ENCODE measurements around the gene NSUN2.
"Not testable (repeated sequence)": the region's sequence is repeated elsewhere in the genome, so short reads cannot be mapped to it uniquely, and the experiment has no call there.

NSUN2 gene

GRCh38 chr5:6632888-6633468 lies at the start of gene NSUN2, which contains the start of gene SRD5A1:
TSS of gene NSUN2 (minus strand) at chr5:6633044. CDS start at chr5:6632979, 65 bp downstream.
TSS of gene SRD5A1 (plus strand) at chr5:6633440. CDS start at chr5:6633577, 137 bp downstream.
- in situ Hi-C loops (cut with MboI; ENCODE audit: low sequenced_read_pairs) = no loop called here

- in situ Hi-C loops (cut with MboI; ENCODE audit: low sequenced_read_pairs) = no loop called here
These were observed 49.4 kb upstream of the NSUN2 start for GRCh38 chr5:6682239-6682638.

GRCh38 chr5:6681682-6682081 lies 48.8 kb upstream of the NSUN2 start:
- in situ Hi-C loops (cut with MboI; ENCODE audit: low sequenced_read_pairs) = no loop called here

- in situ Hi-C loops (cut with MboI; ENCODE audit: low sequenced_read_pairs) = no loop called here
These were observed 48.1 kb upstream of the NSUN2 start for GRCh38 chr5:6680922-6681321.

GRCh38 chr5:6678385-6678784 lies 45.5 kb upstream of the NSUN2 start:
- in situ Hi-C loops (cut with MboI; ENCODE audit: low sequenced_read_pairs) = no loop called here

- in situ Hi-C loops (cut with MboI; ENCODE audit: low sequenced_read_pairs) = no loop called here
These were observed 43.9 kb upstream of the NSUN2 start for GRCh38 chr5:6676702-6677101.

GRCh38 chr5:6675784-6676491 lies 43.1 kb upstream of the NSUN2 start:
- in situ Hi-C loops (cut with MboI; ENCODE audit: low sequenced_read_pairs) = no loop called here

GRCh38 chr5:6674886-6675285 lies 42.0 kb upstream of the NSUN2 start:
- in situ Hi-C loops (cut with MboI; ENCODE audit: low sequenced_read_pairs) = no loop called here

- in situ Hi-C loops (cut with MboI; ENCODE audit: low sequenced_read_pairs) = no loop called here
These were observed 41.6 kb upstream of the NSUN2 start for GRCh38 chr5:6674421-6674820.

GRCh38 chr5:6673963-6674362 lies 41.1 kb upstream of the NSUN2 start:
- in situ Hi-C loops (cut with MboI; ENCODE audit: low sequenced_read_pairs) = no loop called here

- in situ Hi-C loops (cut with MboI; ENCODE audit: low sequenced_read_pairs) = no loop called here
These were observed 40.2 kb upstream of the NSUN2 start for GRCh38 chr5:6673031-6673430.

- in situ Hi-C loops (cut with MboI; ENCODE audit: low sequenced_read_pairs) = not testable (repeated sequence)
These were observed 35.9 kb upstream of the NSUN2 start for GRCh38 chr5:6668717-6669116.

- in situ Hi-C loops (cut with MboI; ENCODE audit: low sequenced_read_pairs) = no loop called here
These were observed 34.8 kb upstream of the NSUN2 start for GRCh38 chr5:6667648-6668047.

GRCh38 chr5:6666762-6667161 lies 33.9 kb upstream of the NSUN2 start:
- in situ Hi-C loops (cut with MboI; ENCODE audit: low sequenced_read_pairs) = no loop called here

GRCh38 chr5:6660688-6661087 lies 27.8 kb upstream of the NSUN2 start:
- in situ Hi-C loops (cut with MboI; ENCODE audit: low sequenced_read_pairs) = no loop called here

- in situ Hi-C loops (cut with MboI; ENCODE audit: low sequenced_read_pairs) = no loop called here
These were observed 27.3 kb upstream of the NSUN2 start for GRCh38 chr5:6659941-6660684.

- in situ Hi-C loops (cut with MboI; ENCODE audit: low sequenced_read_pairs) = no loop called here
These were observed 23.8 kb upstream of the NSUN2 start for GRCh38 chr5:6656680-6657079.

- in situ Hi-C loops (cut with MboI; ENCODE audit: low sequenced_read_pairs) = no loop called here
These were observed 22.6 kb upstream of the NSUN2 start for GRCh38 chr5:6655432-6655831.

GRCh38 chr5:6652025-6652424 lies 19.2 kb upstream of the NSUN2 start:
- in situ Hi-C loops (cut with MboI; ENCODE audit: low sequenced_read_pairs) = no loop called here

- in situ Hi-C loops (cut with MboI; ENCODE audit: low sequenced_read_pairs) = no loop called here
These were observed 16.8 kb upstream of the NSUN2 start for GRCh38 chr5:6649681-6650080.

- in situ Hi-C loops (cut with MboI; ENCODE audit: low sequenced_read_pairs) = no loop called here
These were observed 16.3 kb upstream of the NSUN2 start for GRCh38 chr5:6649186-6649585.
